ENCODE data around the gene LBP. TPM values are rescaled to one million over a fixed set of nuclear protein-coding genes. Genes with fewer than 3 reads are reported as not detected.

Gene LBP
- total and polyA plus RNA-seq, 10 of the 15 experiments (the other 5 are each of a cell fraction or from before 2014, with no cell fraction given): 0.04 to 0.10 TPM; not detected in 8

DNA sequence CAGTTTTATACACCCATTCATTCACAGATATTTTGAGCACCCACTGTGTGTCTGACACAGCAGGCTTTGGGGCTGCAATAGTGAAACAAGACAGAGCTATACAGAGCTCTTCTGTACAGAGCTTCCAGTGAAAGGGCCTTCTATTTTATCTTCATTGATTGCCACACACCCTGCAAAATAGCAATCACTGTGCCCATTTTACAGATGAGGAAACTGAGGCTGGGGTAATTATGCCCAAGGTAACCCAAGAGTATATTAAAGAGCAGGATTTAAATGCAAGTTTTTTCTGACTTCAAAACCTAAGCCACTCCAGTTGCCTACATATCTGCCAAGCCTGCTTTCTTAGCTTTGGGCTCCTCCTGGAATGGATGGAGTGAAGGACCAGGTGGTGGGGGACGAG, 37.8 kb upstream of the LBP start:
- ChIA-PET CTCF (no interaction called here), POLR2A (interaction anchor here (0.6 kb wide), 1 partner anchor 1180 kb away, joined by 5 read pairs; no protein-coding TSS in a partner anchor), SMC1A (ENCODE audit: uncharacterized antibody, unreplicated experiment) (no interaction called here), RAD21 (ENCODE audit: unreplicated experiment) (no interaction called here)
- H3K36me3 ChIP-seq (ENCODE audit: control insufficient read depth in 2 of 2, insufficient read depth in 2 of 2, low read length in 1 of 2): no peaks in the 10 kb centered on the region
- in situ Hi-C loops (cut with MboI) (no loop called here), intact Hi-C loops (cut with micrococcal nuclease; ENCODE audit: unreplicated experiment) (no loop called here)
- H3K27ac ChIP-seq (ENCODE audit: control insufficient read depth, insufficient read depth): no peak overlapping the region
- no peaks in the 10 kb centered on the region; the same call in 1 of the 2 replicates for H3K4me1 ChIP-seq (ENCODE audit: control insufficient read depth, insufficient read depth, low read length)
- H3K4me3 ChIP-seq: no peak overlapping the region
- no peak overlapping the region for H3K4me2 ChIP-seq (ENCODE audit: control insufficient read depth, insufficient read depth)
- no peak overlapping the region for H2AFZ ChIP-seq (ENCODE audit: control insufficient read depth, low read depth, low read length)
- no peaks in the 10 kb centered on the region for H4K20me1 ChIP-seq (ENCODE audit: control insufficient read depth, insufficient read depth)
- no TSS peak for BruUV-seq (replicated peaks)
- TF ChIP-seq GATAD2B (conservative IDR thresholded peaks at IDR 0.05; ENCODE audit: low read depth) (no peak), STAT1 (conservative IDR thresholded peaks at IDR 0.05) (no peak)
- no peak for DNase-seq (ENCODE audit: low read depth, low spot score)
- peaks cover 6 to 21% of the 10 kb centered on the region in 2 experiments for H3K27me3 ChIP-seq (replicated peaks in 1 of 2; ENCODE audit: control insufficient read depth in 2 of 2, insufficient read depth in 2 of 2, low read length in 1 of 2)
- no peak for FAIRE-seq
- no peak for ATAC-seq
- H3K79me2 ChIP-seq (ENCODE audit: control insufficient read depth, insufficient read depth, low read length): no peaks in the 10 kb centered on the region
- H3K9ac ChIP-seq (ENCODE audit: control insufficient read depth, insufficient read depth, low read length): no peak overlapping the region
- 35% methylated on average over 1 of the region's 1 CpG for WGBS (ENCODE audit: insufficient coverage, insufficient replicate concordance, low lambda C conversion rate, missing lambda C conversion rate)
- no peaks in the 10 kb centered on the region for H3K9me3 ChIP-seq (replicated peaks; ENCODE audit: control insufficient read depth, insufficient read depth, low read length)

DNA sequence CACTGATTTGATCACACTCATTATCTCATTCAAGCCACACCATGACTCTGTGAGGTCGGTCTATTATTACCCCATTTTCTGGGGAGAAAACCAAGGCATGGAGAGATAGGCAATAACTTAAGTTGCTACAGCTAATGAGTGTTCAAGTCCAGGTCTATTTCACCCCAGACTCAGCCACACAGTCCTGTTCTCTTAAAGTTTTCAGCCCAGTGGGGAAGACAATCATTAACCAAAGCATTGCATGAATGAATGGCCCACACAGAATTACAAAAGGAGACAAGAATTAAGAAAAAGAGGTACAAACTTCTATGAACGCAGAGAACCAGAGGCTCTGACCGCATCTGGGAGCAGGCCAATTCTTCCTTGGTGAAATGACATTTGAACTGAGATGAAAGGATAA, 35.2 kb upstream of the LBP start:
- no TSS peak for BruUV-seq (replicated peaks)
- Histone ChIP-seq H4K20me1 (ENCODE audit: control insufficient read depth, insufficient read depth) (no peaks in the 10 kb centered on the region), H3K27me3 (replicated peaks in 1 of 2; ENCODE audit: control insufficient read depth in 2 of 2, insufficient read depth in 2 of 2, low read length in 1 of 2) (peaks cover 2 to 10% of the 10 kb centered on the region in 2 experiments; a peak in 1 of 4 replicates), H3K9ac (ENCODE audit: control insufficient read depth, insufficient read depth, low read length) (no peak overlapping the region), H3K9me3 (replicated peaks; ENCODE audit: control insufficient read depth, insufficient read depth, low read length) (no peaks in the 10 kb centered on the region), H2AFZ (ENCODE audit: control insufficient read depth, low read depth, low read length) (no peak overlapping the region), H3K36me3 (ENCODE audit: control insufficient read depth in 2 of 2, insufficient read depth in 2 of 2, low read length in 1 of 2) (no peaks in the 10 kb centered on the region), H3K4me1 (ENCODE audit: control insufficient read depth, insufficient read depth, low read length) (no peaks in the 10 kb centered on the region), H3K27ac (ENCODE audit: control insufficient read depth, insufficient read depth) (no peak overlapping the region), H3K4me3 (no peak overlapping the region), H3K79me2 (ENCODE audit: control insufficient read depth, insufficient read depth, low read length) (no peaks in the 10 kb centered on the region), H3K4me2 (ENCODE audit: control insufficient read depth, insufficient read depth) (no peak overlapping the region)
- ATAC-seq (no peak), DNase-seq (ENCODE audit: low read depth, low spot score) (no peak), FAIRE-seq (no peak)
- ChIA-PET CTCF (no interaction called here), SMC1A (ENCODE audit: uncharacterized antibody, unreplicated experiment) (no interaction called here), RAD21 (ENCODE audit: unreplicated experiment) (no interaction called here), POLR2A (no interaction called here)
- in situ Hi-C loops (cut with MboI) (no loop called here), intact Hi-C loops (cut with micrococcal nuclease; ENCODE audit: unreplicated experiment) (no loop called here)
- WGBS (ENCODE audit: insufficient coverage, insufficient replicate concordance, low lambda C conversion rate, missing lambda C conversion rate): 3% methylated on average over 3 of the region's 3 CpGs
- no peak for TF ChIP-seq ETV6 (conservative IDR thresholded peaks at IDR 0.05 in 1 of 2, IDR thresholded peaks at IDR 0.05 in 1 of 2; ENCODE audit: borderline replicate concordance in 1 of 2, low read depth in 1 of 2)
- no peak for TF ChIP-seq RB1 (IDR thresholded peaks at IDR 0.05; ENCODE audit: borderline replicate concordance)
- TF ChIP-seq GABPA (IDR thresholded peaks at IDR 0.05; ENCODE audit: low read depth): no peak
- TF ChIP-seq, protein P1, sequence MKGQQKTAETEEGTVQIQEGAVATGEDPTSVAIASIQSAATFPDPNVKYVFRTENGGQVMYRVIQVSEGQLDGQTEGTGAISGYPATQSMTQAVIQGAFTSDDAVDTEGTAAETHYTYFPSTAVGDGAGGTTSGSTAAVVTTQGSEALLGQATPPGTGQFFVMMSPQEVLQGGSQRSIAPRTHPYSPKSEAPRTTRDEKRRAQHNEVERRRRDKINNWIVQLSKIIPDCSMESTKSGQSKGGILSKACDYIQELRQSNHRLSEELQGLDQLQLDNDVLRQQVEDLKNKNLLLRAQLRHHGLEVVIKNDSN (IDR thresholded peaks at IDR 0.05; ENCODE audit: borderline replicate concordance, extremely low read length, insufficient read depth, low read depth, low read length): no peak
- TF ChIP-seq, protein P2, sequence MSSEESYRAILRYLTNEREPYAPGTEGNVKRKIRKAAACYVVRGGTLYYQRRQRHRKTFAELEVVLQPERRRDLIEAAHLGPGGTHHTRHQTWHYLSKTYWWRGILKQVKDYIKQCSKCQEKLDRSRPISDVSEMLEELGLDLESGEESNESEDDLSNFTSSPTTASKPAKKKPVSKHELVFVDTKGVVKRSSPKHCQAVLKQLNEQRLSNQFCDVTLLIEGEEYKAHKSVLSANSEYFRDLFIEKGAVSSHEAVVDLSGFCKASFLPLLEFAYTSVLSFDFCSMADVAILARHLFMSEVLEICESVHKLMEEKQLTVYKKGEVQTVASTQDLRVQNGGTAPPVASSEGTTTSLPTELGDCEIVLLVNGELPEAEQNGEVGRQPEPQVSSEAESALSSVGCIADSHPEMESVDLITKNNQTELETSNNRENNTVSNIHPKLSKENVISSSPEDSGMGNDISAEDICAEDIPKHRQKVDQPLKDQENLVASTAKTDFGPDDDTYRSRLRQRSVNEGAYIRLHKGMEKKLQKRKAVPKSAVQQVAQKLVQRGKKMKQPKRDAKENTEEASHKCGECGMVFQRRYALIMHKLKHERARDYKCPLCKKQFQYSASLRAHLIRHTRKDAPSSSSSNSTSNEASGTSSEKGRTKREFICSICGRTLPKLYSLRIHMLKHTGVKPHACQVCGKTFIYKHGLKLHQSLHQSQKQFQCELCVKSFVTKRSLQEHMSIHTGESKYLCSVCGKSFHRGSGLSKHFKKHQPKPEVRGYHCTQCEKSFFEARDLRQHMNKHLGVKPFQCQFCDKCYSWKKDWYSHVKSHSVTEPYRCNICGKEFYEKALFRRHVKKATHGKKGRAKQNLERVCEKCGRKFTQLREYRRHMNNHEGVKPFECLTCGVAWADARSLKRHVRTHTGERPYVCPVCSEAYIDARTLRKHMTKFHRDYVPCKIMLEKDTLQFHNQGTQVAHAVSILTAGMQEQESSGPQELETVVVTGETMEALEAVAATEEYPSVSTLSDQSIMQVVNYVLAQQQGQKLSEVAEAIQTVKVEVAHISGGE (CRISPR knock-in tag; IDR thresholded peaks at IDR 0.05): no peak
- TF ChIP-seq PAX8 (IDR thresholded peaks at IDR 0.05): no peak
- no peak for TF ChIP-seq MEF2A (IDR thresholded peaks at IDR 0.05; ENCODE audit: insufficient read depth, low read depth, low read length)
- no peak for TF ChIP-seq ATF3 (IDR thresholded peaks at IDR 0.05; ENCODE audit: borderline replicate concordance, extremely low read depth, low read depth, low read length)
- TF ChIP-seq NFYB (IDR thresholded peaks at IDR 0.05; ENCODE audit: insufficient read depth, low read depth, low read length): no peak
- no peak for TF ChIP-seq RBBP5 (conservative IDR thresholded peaks at IDR 0.05)
- TF ChIP-seq SREBF1 (IDR thresholded peaks at IDR 0.05; ENCODE audit: low read length): no peak
- TF ChIP-seq RUNX3 (IDR thresholded peaks at IDR 0.05; ENCODE audit: low read length): no peak

All from GM12878 (cell line).